Prostate gland (tissue), 2 donors: ENCODE data around the gene GATAD2B.

Source experiments
- CTCF ChIP-seq, 4 experiments: fragments of 200-600 bp in 2 of 4; fragments of 450-650 bp in 2 of 4; sonication (generic) in 2 of 4; IDR thresholded peaks; 1 replicate in 3 of 4; 2 replicates in 1 of 4; pipeline ENCODE4 v1.5.1; 2016 to 2019; ENCODE audit warnings: antibody characterized with exemption in 4 of 4, mild to moderate bottlenecking in 2 of 4, moderate library complexity in 2 of 4
- POLR2A ChIP-seq: fragments of 450-650 bp; IDR thresholded peaks from one replicate; pipeline ENCODE4 v1.6.1; 2016; ENCODE audit warnings: antibody characterized with exemption, mild to moderate bottlenecking

GRCh38 chr1:153929981-153930948 is 7.5 kb upstream of the GATAD2B start:
- TF ChIP-seq CTCF (IDR thresholded peaks at IDR 0.05) (no peak), POLR2A (no peak)
